GM12878 (cell line): ENCODE data around the gene GCM1. TPM values are rescaled to one million over a fixed set of nuclear protein-coding genes. Genes with fewer than 3 reads are reported as not detected.

Experiments
- ATAC-seq: fragments of 200-7000 bp; cut with Tn5 transposase; 3 replicates; pipeline ENCODE4 v1.9.1; 2020; ENCODE audit warnings: mild to moderate bottlenecking, moderate library complexity
- BruUV-seq: library from RNA; stranded (reverse); fragments of 400-500 nt; replicated peaks from 2 replicates; lab custom pipeline; 2021; lab: Mats Ljungman, UMichigan
- CTCF ChIA-PET: fragments of 300-600 bp; sonication (Branson Sonifier 250); formaldehyde crosslinking; extraction: SDS; loops from one replicate; lab custom pipeline; 2021; ENCODE audit warnings: inconsistent platforms; lab: Yijun Ruan, JAX
- POLR2A ChIA-PET: fragments of 350-600 bp; formaldehyde crosslinking; extraction: SDS; loops from one replicate; lab custom pipeline; 2021; ENCODE audit warnings: inconsistent platforms; lab: Charles Lee
- RAD21 ChIA-PET: fragments of 300-600 bp; sonication (Branson Sonifier 250); formaldehyde crosslinking; loops from one replicate; lab custom pipeline; 2023; ENCODE audit warnings: antibody characterized with exemption; ENCODE audit not compliant: unreplicated experiment; lab: Charles Lee
- SMC1A ChIA-PET: fragments of 300-600 bp; sonication (Branson Sonifier 250); formaldehyde crosslinking; loops from one replicate; lab custom pipeline; 2023; ENCODE audit not compliant: unreplicated experiment, uncharacterized antibody; lab: Charles Lee
- DNase-seq: peaks from one replicate; pipeline ENCODE4 v3.0.0-alpha.2; 2011; ENCODE audit warnings: low read depth, low spot score
- FAIRE-seq: peaks from 3 replicates; lab custom pipeline; 2011; peaks lifted over from hg19 to GRCh38; lab: Jason Lieb, UNC
- H2AFZ ChIP-seq: 2 replicates; pipeline ENCODE4 v1.6.0; 2011; ENCODE audit warnings: low read depth, low read length, control low read depth; ENCODE audit not compliant: control insufficient read depth
- H3K27ac ChIP-seq: 2 replicates; pipeline ENCODE4 v1.5.1; 2011; ENCODE audit warnings: control low read depth; ENCODE audit not compliant: control insufficient read depth, insufficient read depth
- H3K27me3 ChIP-seq, 2 experiments: replicated peaks in 1 of 2; 2 replicates each; pipeline versions ENCODE4 v1.6.0 to v1.6.1; 2011; ENCODE audit warnings: low read length in 1 of 2; ENCODE audit not compliant: control insufficient read depth in 2 of 2, insufficient read depth in 2 of 2
- H3K36me3 ChIP-seq, 2 experiments: 2 replicates each; pipeline ENCODE4 v1.5.1; 2011; ENCODE audit warnings: low read length in 1 of 2; ENCODE audit not compliant: control insufficient read depth in 2 of 2, insufficient read depth in 2 of 2
- H3K4me1 ChIP-seq: 2 replicates; pipeline ENCODE4 v1.6.1; 2011; ENCODE audit warnings: mild to moderate bottlenecking, low read length, moderate library complexity, mixed read lengths; ENCODE audit not compliant: control insufficient read depth, insufficient read depth
- H3K4me2 ChIP-seq: 2 replicates; pipeline ENCODE4 v1.6.0; 2011; ENCODE audit warnings: control low read depth; ENCODE audit not compliant: control insufficient read depth, insufficient read depth
- H3K4me3 ChIP-seq: fragments of 200-600 bp; sonication (generic); 2 replicates; pipeline ENCODE4 v1.5.1; 2016
- H3K79me2 ChIP-seq: 2 replicates; pipeline ENCODE4 v1.6.0; 2011; ENCODE audit warnings: low read length; ENCODE audit not compliant: control insufficient read depth, insufficient read depth
- H3K9ac ChIP-seq: 2 replicates; pipeline ENCODE4 v1.8.0; 2011; ENCODE audit warnings: low read length, control low read depth, mixed read lengths; ENCODE audit not compliant: control insufficient read depth, insufficient read depth
- H3K9me3 ChIP-seq: replicated peaks from 3 replicates; pipeline ENCODE4 v1.5.1; 2011; ENCODE audit warnings: mild to moderate bottlenecking, low read length; ENCODE audit not compliant: control insufficient read depth, insufficient read depth
- H4K20me1 ChIP-seq: 2 replicates; pipeline ENCODE4 v1.6.0; 2011; ENCODE audit not compliant: control insufficient read depth, insufficient read depth
- FOXK2 ChIP-seq: fragments of 450-650 bp; IDR thresholded peaks from 2 replicates; pipeline ENCODE4 v1.6.1; 2017; ENCODE audit warnings: mild to moderate bottlenecking, moderate library complexity
- POLR2A ChIP-seq: IDR thresholded peaks from 2 replicates; pipeline ENCODE4 v1.6.1; 2011; ENCODE audit warnings: low read depth, mild to moderate bottlenecking, low read length
- SIN3A ChIP-seq: IDR thresholded peaks from 2 replicates; pipeline ENCODE4 v1.6.1; 2012; ENCODE audit warnings: low read depth, low read length, improper control_type of control experiment
- TARDBP ChIP-seq: IDR thresholded peaks from 2 replicates; pipeline ENCODE4 v1.6.1; 2016; ENCODE audit warnings: borderline replicate concordance
- TCF3 ChIP-seq: IDR thresholded peaks from 2 replicates; pipeline ENCODE4 v1.6.1; 2012; ENCODE audit warnings: low read depth, mild to moderate bottlenecking, low read length, borderline replicate concordance; ENCODE audit not compliant: insufficient read depth
- ZNF207 ChIP-seq: fragments of 450-650 bp; IDR thresholded peaks from 2 replicates; pipeline ENCODE4 v1.6.1; 2014; ENCODE audit warnings: antibody characterized with exemption, mild to moderate bottlenecking, borderline replicate concordance
- ZNF217 ChIP-seq: fragments of 450-650 bp; IDR thresholded peaks from 2 replicates; pipeline ENCODE4 v1.6.1; 2017; ENCODE audit warnings: antibody characterized with exemption, mild to moderate bottlenecking
- WGBS: methylation state at CpG from one replicate; pipeline ENCODE4 v1.1.6; 2016; ENCODE audit warnings: low lambda C conversion rate; ENCODE audit not compliant: insufficient replicate concordance, insufficient coverage; ENCODE audit errors: missing lambda C conversion rate; 5-methylcytosine and 5-hydroxymethylcytosine counted together
- in situ Hi-C: fragments of 300-500 bp; cut with MboI; formaldehyde crosslinking; loops from 9 replicates; pipeline ENCODE4 v1.14.3; 2018; ENCODE audit warnings: mixed read lengths
- intact Hi-C: fragments of 100-400 bp; cut with micrococcal nuclease; formaldehyde crosslinking; loops from one replicate; pipeline ENCODE4 v1.14.2; 2022; ENCODE audit not compliant: unreplicated experiment
- polyA plus RNA-seq, 11 experiments: library from polyadenylated mRNA; depleted of rRNA in 4 of 11; unstranded in 6 of 11; stranded (reverse) in 5 of 11; fragments of >200 nt; fragmentation: Nextera tagmentation in 4 of 11; fragmentation: Illumina TruSeq in 1 of 11; extraction: Ambion mirVana in 4 of 11; extraction: Trizol in 1 of 11; gene quantifications; 1 replicate in 1 of 11; 2 replicates in 10 of 11; pipeline versions ENCODE4 v1.2.1 to v1.2.3, GENCODE V29; 2011 to 2016; ENCODE audit warnings: inconsistent platforms in 2 of 11, missing spikeins in 2 of 11, low read depth in 1 of 11
- total RNA-seq, 4 experiments: library from RNA; depleted of rRNA in 3 of 4; stranded (reverse); fragments of >200 nt in 3 of 4; fragmentation: Illumina TruSeq in 1 of 4; extraction: Trizol in 1 of 4; gene quantifications; 2 replicates each; pipeline versions ENCODE4 v1.2.1 to v1.2.3, GENCODE V29; 2013 to 2021
- TF ChIP-seq, protein P1 (sequence below): fragments of 450-650 bp; IDR thresholded peaks from 2 replicates; pipeline ENCODE4 v1.6.1; 2017; ENCODE audit warnings: mild to moderate bottlenecking, moderate library complexity

The GCM1 gene
- total and polyA plus RNA-seq, 10 of the 15 experiments (the other 5 are each of a cell fraction or from before 2014, with no cell fraction given) = 0.04 to 0.08 (median 0.05) TPM; not detected in 5

DNA sequence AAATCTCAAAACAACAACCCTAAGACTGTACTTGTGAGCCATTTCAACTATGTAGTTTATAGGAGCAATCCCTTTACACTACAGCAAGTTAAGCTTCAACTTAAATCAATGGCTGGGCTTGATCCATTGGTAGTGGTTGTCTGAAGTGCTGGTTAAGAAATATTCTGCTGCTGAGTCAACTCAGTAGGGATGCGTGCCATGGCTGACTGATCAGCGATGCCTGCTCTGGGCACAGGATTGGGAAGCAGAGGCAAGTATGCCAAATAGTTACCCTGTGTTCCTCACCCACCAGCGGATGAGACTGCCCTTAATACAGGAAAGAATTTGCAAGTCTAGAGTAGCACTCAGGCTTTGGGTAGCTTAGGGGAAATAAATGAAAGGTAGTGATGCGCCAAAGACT is 41.5 kb downstream of the GCM1 start:
- no peak for DNase-seq
- no TSS peak for BruUV-seq
- Histone ChIP-seq H3K79me2 (no peaks in the 10 kb centered on the region), H3K4me1 (peaks cover 7% of the 10 kb centered on the region; the same call in 1 of the 2 replicates), H3K4me3 (no peak overlapping the region)
- intact Hi-C loops = loop anchor here (5.0 kb wide), 1 partner anchor 375 kb away; no protein-coding TSS in a partner anchor
- in situ Hi-C loops = no loop called here
- RAD21 ChIA-PET = no interaction called here
- TF ChIP-seq TCF3 = no peak
- no peak for TF ChIP-seq SIN3A
- no peak for TF ChIP-seq ZNF207
- TF ChIP-seq, protein P1, sequence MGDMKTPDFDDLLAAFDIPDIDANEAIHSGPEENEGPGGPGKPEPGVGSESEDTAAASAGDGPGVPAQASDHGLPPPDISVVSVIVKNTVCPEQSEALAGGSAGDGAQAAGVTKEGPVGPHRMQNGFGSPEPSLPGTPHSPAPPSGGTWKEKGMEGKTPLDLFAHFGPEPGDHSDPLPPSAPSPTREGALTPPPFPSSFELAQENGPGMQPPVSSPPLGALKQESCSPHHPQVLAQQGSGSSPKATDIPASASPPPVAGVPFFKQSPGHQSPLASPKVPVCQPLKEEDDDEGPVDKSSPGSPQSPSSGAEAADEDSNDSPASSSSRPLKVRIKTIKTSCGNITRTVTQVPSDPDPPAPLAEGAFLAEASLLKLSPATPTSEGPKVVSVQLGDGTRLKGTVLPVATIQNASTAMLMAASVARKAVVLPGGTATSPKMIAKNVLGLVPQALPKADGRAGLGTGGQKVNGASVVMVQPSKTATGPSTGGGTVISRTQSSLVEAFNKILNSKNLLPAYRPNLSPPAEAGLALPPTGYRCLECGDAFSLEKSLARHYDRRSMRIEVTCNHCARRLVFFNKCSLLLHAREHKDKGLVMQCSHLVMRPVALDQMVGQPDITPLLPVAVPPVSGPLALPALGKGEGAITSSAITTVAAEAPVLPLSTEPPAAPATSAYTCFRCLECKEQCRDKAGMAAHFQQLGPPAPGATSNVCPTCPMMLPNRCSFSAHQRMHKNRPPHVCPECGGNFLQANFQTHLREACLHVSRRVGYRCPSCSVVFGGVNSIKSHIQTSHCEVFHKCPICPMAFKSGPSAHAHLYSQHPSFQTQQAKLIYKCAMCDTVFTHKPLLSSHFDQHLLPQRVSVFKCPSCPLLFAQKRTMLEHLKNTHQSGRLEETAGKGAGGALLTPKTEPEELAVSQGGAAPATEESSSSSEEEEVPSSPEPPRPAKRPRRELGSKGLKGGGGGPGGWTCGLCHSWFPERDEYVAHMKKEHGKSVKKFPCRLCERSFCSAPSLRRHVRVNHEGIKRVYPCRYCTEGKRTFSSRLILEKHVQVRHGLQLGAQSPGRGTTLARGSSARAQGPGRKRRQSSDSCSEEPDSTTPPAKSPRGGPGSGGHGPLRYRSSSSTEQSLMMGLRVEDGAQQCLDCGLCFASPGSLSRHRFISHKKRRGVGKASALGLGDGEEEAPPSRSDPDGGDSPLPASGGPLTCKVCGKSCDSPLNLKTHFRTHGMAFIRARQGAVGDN = no peak
- TF ChIP-seq FOXK2 = no peak
- no peak for TF ChIP-seq ZNF217
- no peak for TF ChIP-seq POLR2A
- TF ChIP-seq TARDBP = no peak
- TF ChIP-seq, all 136 proteins: peak for 0
- H2AFZ ChIP-seq = no peak overlapping the region
- 63% methylated on average over 4 of the region's 4 CpGs for WGBS
- H3K27me3 ChIP-seq = no peaks in the 10 kb centered on the region
- no peak for FAIRE-seq
- H3K9ac ChIP-seq = no peak overlapping the region
- H3K36me3 ChIP-seq = no peaks in the 10 kb centered on the region
- no peaks in the 10 kb centered on the region for H3K9me3 ChIP-seq
- SMC1A ChIA-PET = no interaction called here
- H3K27ac ChIP-seq = no peak overlapping the region
- POLR2A ChIA-PET = no interaction called here
- ATAC-seq = no peak
- no peak overlapping the region for H3K4me2 ChIP-seq
- CTCF ChIA-PET = interaction anchor here (0.5 to 1.1 kb wide), 4 partner anchors 37 to 377 kb away, joined by 3 read pairs; no protein-coding TSS in a partner anchor
- H4K20me1 ChIP-seq = no peaks in the 10 kb centered on the region
